NCI-H82 treated with DMSO at 0.1 percent for 48 hours (cell line): ENCODE measurements around the gene ARHGAP26.

Experiments
- DNase-seq: peaks from one replicate; lab custom pipeline; 2025; ENCODE audit not compliant: unreplicated experiment; lab: John Stamatoyannopoulos, UW

ARHGAP26 gene

DNA sequence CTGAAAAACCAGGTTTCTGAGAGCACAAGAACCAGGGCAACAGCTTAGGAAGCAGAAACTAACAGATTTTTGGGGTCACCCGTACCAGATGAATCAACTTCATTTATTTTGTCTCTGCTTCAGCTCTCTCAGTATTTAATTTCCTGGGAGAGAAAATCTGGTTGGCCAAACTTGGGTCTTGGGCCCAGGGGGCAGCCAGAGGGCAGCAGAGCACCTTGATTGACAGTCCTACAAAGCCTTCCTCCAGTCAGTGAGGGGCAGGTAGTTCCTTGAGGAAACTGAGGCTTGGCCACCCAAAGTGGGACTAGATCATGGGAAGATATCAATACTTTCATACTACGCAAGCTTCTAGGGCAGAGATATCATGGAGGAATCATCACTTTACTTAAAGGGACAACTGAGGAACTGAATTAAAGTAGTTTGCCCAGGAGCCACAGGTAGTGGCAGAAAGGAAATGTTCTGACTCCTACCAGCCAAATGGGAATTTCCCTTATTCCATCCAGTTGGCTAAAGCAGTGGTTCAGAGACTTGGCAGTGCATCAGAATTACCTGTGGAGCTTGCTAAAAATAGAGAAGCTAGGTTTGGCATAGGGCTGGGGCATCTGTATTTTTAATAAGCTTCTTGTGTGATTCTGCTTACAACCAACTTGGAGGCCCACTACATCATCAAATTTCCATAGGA, 21.5 kb upstream of the ARHGAP26 start:
- no peak for DNase-seq

DNA sequence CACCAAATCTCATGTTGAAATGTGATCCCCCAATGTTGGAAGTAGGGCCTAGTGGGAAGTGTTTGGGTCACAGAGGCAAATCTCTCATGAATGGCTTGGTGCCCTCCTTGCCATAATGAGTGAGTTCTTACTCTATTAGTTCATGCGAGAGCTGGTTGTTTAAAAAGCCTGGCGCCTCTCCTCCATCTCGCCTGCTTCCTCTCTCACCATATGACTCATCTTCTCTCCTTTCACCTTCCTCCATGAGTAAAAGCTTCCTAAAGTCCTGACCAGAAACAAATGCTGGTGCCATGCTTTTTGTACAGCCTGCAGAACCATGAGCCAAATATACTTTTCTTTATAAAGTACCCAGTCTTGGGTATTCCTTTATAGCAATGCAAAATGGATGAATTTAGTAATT, 20.9 kb upstream of the ARHGAP26 start:
- no peak for DNase-seq

DNA sequence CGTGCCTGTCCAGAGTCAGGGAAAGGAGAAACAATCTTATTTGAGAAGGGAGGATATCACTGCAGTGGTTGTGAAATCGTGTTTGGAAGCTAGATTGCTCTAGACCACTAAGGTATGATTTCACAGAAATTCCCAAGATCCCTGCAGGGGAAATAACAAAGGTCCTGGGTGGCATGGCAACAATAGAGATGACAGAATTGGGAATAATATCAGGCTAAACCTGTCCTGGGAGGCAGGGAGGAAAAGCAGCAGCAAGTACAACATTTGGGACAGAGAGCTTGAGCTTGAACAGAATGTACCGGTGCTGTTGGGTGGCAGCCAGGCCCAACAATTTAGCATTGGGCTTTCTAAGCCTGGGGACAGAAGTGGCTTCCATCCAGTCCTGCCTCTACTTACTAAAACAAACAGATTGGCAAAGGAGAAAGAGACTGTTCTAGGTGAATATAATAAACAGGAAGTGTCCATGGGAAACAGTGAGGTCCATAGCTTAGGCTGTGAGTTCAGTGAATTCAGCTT, 17.0 kb upstream of the ARHGAP26 start:
- DNase-seq: no peak

DNA sequence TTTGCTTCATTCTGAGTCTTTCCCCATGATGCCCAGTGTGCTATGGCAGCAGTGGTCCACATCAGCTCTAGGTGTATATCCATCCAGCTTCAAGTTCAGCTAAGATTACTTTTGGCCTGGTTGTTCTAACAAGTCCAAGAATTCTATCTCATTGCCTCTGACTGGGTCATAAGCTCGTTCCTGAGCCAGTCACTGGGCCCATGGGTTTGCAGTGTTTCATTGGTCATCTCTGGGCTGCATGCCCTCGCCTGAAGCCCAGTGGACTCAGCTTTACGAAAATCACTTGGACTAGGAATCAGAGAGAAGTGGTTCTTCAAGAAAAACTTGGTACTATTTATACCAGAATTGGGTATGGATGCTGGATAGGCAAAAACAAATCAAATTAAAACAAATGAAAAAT, 16.1 kb upstream of the ARHGAP26 start:
- no peak for DNase-seq

DNA sequence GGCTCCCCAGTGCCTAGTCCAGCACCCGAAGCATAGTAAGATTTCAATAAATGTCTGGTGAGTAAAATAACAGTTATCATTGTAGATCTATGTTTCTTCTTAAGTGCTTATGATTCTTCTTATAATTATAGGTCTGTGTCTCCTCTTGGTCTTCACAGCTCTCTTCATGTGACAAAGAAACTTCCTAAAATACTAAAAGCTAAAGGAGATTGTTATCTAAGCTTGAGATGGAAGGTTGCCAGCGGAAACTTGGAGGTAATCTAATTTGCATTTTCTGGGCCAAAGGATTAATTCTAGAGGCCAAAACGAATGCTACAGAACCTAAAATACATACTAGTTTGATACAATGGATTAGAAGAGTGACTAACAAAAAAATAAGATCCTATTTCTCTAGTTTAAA, 13.6 kb upstream of the ARHGAP26 start:
- no peak for DNase-seq

DNA sequence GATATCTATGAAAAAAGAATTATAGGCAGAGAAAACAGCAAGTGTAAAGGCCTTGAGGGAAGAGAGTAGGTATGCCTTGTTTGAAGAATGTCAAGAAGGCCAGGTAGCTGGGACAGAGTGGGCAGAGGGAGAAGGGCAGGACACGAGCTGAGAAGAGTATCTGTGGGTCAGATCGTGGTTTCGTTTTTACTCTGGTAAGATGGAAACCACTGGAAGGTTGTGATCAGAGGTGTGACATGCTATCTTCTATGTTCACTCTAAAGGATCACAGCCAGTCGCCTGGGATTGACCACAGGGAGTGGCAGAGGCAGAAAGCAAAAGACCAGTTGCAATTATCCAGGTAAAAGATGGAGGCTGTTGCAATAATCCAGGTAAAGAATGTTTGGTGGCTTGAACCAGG, 12.6 kb upstream of the ARHGAP26 start:
- no peak for DNase-seq

DNA sequence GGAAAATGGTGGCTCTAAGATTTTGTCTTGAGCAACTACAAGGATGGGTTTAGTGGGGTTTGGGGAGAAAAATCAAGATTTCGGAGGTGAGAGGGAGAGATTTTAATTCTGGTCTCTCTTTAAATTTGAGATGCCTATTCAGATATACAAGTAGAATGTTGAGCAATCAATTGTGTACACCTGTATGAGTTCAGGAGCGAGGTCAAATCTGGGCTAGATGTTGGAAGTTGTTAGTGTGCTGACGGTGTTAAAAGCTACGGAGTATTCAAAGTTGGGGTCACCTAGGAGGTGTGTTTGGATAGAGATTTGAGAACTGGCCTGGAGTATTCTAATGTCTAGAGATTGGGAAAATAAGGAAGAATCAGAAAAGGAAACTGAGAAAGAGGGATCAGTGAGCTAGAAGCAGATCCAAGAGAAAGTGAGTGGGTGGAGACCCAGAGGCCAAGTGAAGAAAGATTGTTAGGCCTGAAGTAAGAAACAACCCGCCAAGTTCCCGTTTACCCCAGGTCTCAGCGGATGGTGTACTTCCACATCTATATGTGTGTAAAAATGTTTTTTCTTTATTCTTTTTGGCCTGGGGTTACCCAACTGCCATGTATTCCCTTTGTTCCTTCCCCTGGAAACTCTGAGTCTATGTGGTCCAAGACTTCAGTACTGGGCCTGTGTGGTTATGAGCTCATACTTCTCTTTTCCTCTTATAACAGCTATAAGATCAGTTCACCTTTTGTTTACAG, 11.9 kb upstream of the ARHGAP26 start:
- DNase-seq: no peak

DNA sequence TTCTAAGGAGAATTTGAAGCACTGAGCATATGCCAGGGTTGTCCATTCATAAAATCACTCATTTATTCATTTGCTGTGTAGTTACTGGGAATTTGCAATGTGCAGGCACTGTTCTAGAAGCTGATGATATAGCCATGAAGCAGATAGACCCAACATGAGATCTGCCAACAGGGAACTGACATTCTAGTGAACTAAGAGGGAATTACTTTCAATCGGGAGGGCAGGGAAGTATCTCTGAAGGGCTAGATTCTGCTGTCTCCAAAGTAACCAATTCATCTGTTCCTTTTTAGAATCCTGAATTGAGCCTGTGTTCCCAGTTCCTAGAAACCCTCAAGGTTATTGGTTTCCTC, 11.4 kb upstream of the ARHGAP26 start:
- DNase-seq: no peak

DNA sequence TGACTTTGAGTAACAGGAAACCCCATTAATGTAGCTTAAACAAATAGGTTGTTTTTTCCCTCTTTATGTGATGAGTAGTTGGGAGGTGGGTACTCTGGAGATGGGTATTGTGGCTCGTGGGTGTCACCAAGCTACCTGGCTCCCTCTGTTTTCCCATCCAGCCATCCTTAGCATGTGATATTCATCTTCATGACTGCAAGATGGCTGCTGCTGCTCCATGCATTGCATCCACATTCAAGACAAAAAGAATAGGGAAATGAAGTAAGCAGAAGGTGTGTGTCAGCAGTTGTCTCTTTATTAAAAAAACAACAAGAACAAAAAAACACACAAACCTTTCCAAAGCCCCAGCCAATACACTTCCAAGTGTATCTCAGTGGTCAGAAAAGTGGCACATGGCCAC, 6.5 kb upstream of the ARHGAP26 start:
- no peak for DNase-seq

DNA sequence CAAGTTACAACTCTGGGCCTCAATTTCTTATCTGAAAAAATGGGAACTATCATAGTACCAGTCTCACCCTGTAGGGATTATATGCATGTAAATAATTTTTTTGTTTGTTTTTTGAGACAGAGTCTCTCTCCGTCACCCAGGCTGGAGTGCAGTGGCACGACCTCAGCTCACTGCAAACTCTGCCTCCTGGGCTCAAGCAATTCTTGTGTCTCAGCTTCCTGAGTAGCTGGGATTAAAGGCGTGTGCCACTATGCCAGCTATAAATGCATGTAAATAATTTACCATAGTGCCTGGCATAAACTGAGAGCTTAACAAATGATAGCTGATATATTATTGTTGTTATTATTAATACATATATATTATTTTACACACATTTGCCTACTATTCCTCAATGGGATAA, 3.0 kb upstream of the ARHGAP26 start:
- no peak for DNase-seq

DNA sequence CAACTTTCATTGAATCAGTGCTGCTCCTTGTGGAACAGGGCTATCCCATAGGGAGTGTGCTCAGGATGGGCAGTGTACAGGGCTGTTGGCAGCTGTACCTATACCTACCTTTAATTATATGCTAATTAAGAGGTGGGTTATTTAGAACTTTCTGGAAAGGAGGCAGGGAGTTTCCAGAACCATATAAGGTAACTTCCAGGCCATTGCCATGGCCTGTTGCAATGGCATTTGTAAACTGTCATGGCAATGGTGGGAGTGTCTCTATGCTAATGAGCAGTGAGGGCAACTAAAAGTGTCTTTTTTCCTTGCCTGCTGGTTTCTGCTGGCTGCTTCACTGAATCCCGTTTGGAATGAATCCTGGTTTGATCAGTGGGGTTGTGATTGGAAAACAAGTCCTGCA, 2.3 kb upstream of the ARHGAP26 start:
- no peak for DNase-seq

DNA sequence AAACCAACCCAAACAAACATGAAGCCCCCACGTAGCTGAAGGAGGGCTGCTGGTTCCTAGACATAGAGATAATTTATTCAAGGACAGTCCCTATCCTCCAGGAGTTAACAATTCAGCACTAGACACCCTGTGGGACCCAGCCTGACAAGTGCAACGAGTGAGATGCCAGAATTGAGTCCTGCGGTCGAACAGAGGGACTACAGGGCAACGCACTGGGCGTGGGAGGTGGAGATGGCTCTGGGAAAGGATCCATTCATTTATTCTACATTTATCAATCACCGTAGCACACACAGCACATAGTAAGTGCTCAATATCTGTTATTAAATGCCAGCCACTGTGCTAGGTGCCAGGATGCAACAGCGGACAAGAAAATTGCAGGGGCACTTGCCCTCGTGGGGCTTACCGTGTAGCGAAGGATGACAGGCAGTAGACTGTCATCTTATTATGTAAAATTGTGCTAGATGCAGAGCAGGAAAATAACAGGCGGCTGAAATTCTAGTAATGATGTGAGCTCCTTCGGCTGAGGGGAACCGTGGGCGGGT, 855 bp upstream of the ARHGAP26 start:
- DNase-seq: no peak

DNA sequence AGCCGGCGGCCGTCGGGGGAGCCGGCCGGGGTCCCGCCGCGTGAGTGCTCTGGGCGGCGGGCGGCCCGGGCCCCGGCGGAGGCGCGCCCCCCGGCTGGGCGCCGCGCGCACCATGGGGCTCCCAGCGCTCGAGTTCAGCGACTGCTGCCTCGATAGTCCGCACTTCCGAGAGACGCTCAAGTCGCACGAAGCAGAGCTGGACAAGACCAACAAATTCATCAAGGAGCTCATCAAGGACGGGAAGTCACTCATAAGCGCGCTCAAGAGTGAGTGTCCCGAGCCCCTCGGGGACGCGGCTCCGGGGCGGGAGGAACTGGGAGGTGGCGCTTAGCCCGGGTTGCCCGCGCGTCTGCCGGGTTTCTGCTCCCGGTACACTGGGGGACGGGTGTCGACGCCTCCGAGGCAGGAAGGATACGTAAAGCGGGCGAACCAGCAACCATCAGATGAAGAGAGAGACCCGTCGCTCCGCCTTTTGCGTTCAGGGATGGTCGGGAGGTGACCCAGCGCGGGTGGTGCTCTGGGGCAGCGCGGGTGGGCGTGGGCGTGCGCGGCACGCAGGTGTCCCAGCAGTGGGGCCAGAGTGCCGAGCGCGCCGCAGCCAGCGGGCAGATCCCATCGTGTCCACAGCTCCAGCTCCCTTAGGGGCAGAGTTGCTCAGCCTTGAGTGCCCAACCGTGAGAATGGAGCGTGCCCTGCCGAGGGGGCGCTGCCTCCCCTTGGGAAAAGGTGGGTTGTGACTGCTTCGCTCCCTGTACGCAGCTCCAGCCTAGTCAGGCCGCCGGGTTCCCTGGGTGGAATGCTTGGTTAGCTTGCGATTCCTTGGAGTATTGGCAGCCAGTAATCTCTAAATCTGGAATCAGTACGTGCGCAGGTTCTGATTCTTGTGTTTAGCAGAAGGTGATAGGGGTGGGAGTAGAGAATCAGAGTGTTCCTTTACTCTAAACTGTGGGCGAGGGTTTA, 753 bp downstream of the ARHGAP26 start:
- DNase-seq: no peak

DNA sequence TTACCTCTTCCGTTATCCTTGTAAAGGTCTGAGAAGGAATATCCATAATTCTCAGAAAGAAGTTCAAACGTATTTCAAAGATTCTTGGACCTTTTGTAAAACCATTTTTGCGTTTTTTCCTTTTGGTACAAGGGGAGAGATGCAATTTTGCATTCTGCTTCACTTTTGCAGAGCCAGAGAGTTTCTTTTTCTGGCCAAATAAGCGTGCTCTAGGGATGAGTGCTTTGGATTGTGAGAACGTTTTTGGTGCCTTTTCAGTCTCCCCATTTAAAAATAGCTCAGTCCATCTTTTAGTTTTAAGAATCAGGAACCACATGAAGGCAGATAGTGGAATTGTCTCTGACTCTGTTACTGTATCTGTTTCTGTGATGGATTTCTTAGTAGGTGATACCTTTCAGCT, 1.5 kb downstream of the ARHGAP26 start:
- DNase-seq: no peak

DNA sequence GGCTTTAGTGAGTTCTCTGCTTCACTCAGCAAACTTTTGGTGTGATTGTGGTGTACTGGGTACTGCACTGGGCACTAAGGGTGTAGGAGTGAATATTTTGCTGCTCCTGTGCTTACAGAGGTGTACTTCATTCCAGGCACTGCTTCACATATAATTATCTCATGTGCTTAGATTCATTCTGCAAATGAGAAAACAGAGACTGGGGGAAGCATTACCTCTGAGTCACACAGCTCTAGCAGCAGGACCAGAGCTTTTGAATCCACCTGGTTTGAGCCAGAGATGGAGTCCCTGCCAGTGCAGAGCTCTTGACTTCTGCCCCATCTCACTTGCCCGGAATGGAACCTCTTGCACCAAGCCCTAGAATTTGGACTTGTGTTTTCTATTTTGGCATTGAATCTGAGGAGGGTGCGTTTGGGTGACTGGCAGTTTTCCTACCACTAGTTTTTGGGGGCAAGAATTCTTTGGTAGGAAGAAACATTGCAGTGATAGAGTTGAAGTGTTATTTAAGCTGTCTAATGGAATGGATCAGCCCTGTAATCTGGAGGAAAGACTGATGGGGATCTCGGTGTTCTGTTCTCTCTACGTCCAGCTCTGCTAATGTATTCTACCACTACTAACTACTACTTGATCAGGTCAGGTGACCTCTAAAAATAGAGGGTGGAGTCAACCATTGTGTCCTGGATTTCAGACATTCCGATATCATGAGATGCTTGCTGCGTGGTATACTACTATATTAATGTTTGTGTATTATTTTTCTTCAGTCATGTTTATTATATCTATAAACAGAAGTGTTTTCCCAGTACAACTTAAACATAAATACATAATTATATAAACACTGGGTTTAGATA, 2.5 kb downstream of the ARHGAP26 start:
- no peak for DNase-seq

DNA sequence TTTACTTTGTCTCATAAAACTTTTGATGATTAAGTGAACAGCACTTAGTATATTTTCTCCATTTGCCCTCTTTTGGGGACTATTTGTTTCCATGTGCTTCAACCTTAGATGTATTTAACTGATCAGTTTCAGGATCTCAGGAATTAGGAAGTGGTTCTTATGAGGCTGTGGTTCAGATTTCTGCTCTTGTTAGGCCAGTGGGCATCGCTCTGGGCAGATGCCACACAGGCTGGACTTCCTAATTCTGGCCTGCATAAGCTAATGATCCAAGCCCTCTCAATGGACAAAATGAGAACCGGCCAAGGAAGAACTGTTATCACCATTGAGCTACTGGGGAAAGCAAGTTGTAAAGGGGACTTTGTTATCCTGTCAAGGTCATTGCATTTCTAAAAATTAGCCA, 6.9 kb downstream of the ARHGAP26 start:
- no peak for DNase-seq

DNA sequence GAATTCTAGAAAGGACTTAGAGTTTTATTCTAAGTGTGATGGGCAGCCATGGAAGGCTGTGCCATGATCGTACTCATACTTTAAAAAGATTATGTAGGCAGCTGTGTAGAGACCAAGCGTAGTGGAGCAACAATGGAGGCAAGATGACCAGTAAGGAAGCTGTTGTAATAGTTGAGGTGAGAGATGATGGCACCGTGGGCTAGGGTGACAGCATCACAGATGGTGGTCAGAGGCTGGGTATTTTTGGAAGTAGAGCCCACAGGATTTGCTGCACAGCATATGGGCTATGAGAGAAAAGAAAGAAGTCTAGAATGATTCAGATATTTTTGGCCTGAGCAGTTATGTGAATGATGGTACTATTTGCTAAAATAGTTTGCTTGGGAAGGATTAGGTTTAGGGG, 7.7 kb downstream of the ARHGAP26 start:
- DNase-seq: no peak

DNA sequence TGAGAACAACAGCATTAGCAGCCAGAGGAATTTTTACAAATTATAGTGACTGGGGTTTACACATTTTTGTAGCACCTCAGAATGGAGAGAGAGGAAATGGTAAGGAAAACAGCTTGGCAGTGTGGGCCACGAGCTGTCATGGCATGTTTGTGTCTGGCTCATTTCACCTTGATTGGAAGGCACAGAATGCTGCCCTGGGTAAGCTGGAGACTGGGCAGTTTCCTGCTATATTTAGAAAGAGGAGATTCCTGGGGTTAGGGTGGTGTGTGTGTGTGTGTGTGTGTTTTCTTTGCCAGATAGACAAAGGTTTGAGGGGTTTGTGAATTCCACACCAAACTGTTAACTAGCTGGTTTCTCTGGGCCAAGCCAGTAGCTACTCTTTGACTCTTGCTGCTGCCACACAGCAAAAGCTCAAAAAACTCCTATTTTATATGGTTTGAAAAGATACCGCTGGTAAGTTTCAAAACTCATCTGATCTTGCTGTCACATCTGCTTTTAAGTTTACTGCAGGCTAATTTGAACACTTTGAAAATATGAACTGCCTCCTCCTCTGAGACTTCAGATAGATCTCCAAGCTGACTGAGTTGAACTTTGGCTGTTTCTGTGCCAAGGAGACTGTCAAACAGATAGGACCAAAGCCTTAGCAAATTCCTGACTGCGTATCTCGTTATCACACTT, 9.1 kb downstream of the ARHGAP26 start:
- no peak for DNase-seq

DNA sequence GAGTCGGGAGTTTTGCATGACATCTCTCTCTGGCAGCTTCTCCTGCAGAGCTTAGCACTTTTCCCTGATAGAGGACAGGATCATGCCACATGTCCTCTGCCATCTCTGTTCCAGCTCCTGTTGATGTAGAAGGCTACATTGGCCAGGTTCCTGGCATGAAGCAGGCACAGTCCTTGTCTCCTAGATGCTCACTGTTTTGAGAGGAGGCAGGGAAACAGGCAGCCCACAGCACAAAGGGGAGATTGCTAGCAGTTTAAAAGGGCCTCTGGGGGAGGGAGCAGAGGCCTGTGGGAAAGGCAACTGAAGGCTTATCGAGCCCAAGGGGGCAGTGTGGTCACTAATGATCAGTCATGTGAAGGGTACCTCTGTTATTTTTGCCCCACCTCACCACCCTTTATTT, 10.7 kb downstream of the ARHGAP26 start:
- no peak for DNase-seq

DNA sequence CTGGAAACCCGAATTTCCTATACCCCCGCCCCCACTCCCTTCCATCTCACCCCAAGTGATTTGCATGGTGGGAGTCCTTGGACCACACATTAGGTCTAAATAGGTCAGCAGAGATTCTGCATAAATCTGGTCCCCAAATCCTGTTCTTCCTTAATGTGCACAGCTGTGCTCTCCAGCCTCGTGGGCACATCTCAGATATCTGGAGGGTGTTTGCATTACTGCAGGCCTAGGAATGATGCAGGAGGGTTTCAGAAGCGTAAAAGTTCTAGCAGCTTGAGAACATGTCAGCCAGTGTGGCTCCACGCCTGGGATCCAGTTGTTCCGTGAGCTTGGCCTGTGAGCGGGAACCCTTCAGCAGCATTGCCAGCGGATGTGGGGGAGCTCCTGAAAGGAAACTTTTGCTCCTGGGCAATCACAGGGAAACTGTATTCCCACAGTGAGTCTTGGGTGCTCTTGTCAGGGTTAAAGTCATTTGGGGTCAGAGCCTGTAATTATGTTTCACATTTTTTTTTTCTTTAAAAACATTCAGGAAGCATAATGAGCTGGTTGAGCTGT, 12.9 kb downstream of the ARHGAP26 start:
- DNase-seq: no peak
